Astrocyte (in vitro differentiated cells and primary cell): ENCODE results near the gene PRKCE. TPM values are rescaled to one million over a fixed set of nuclear protein-coding genes. Genes with fewer than 3 reads are reported as not detected.
A peak's percentile ranks its signal among the peaks of the same experiment; 100 is the strongest.

Source experiments
- DNase-seq: peaks from one replicate; pipeline ENCODE4 v3.0.0-alpha.2; 2010; ENCODE audit warnings: low read depth
- FAIRE-seq: peaks from 2 replicates; lab custom pipeline; 2011; peaks lifted over from hg19 to GRCh38; lab: Jason Lieb, UNC
- H2AFZ ChIP-seq: 2 replicates; pipeline ENCODE4 v1.6.0; 2012; ENCODE audit warnings: low read depth, low read length, inconsistent platforms
- H3K27ac ChIP-seq: 2 replicates; pipeline ENCODE4 v1.5.1; 2011; ENCODE audit warnings: low read depth, low read length, inconsistent platforms
- H3K27me3 ChIP-seq: 2 replicates; pipeline ENCODE4 v1.6.0; 2011; ENCODE audit warnings: low read length, inconsistent platforms; ENCODE audit not compliant: insufficient read depth
- H3K36me3 ChIP-seq: 2 replicates; pipeline ENCODE4 v1.5.1; 2011; ENCODE audit warnings: low read length, inconsistent platforms; ENCODE audit not compliant: insufficient read depth
- H3K4me1 ChIP-seq: 2 replicates; pipeline ENCODE4 v1.5.1; 2011; ENCODE audit warnings: low read length, inconsistent platforms; ENCODE audit not compliant: insufficient read depth
- H3K4me2 ChIP-seq: 2 replicates; pipeline ENCODE4 v1.6.0; 2012; ENCODE audit warnings: low read length, inconsistent platforms
- H3K4me3 ChIP-seq: 2 replicates; pipeline ENCODE4 v1.5.1; 2011; ENCODE audit warnings: low read depth, mild to moderate bottlenecking, low read length, inconsistent platforms; ENCODE audit not compliant: insufficient read depth
- H3K79me2 ChIP-seq: 2 replicates; pipeline ENCODE4 v1.6.0; 2012; ENCODE audit warnings: mild to moderate bottlenecking, low read length, inconsistent platforms; ENCODE audit not compliant: insufficient read depth
- H3K9ac ChIP-seq: 2 replicates; pipeline ENCODE4 v1.6.0; 2012; ENCODE audit warnings: mild to moderate bottlenecking, low read length, inconsistent platforms
- H3K9me3 ChIP-seq: 2 replicates; pipeline ENCODE4 v1.5.1; 2012; ENCODE audit warnings: low read depth, mild to moderate bottlenecking, low read length, inconsistent platforms; ENCODE audit not compliant: insufficient read depth
- H4K20me1 ChIP-seq: 2 replicates; pipeline ENCODE4 v1.6.0; 2012; ENCODE audit warnings: low read length, inconsistent platforms; ENCODE audit not compliant: insufficient read depth
- H3K27ac Mint-ChIP-seq: one replicate; pipeline ENCODE4 v1.8.0; 2021; ENCODE audit warnings: mild to moderate bottlenecking, mixed read lengths; ENCODE audit not compliant: unreplicated experiment
- H3K27me3 Mint-ChIP-seq: one replicate; pipeline ENCODE4 v1.8.0; 2021; ENCODE audit warnings: low read depth, mixed read lengths; ENCODE audit not compliant: unreplicated experiment
- H3K36me3 Mint-ChIP-seq: one replicate; pipeline ENCODE4 v1.8.0; 2021; ENCODE audit warnings: low read depth, mixed read lengths; ENCODE audit not compliant: unreplicated experiment
- H3K4me1 Mint-ChIP-seq: one replicate; pipeline ENCODE4 v1.8.0; 2021; ENCODE audit warnings: low read depth, mixed read lengths; ENCODE audit not compliant: unreplicated experiment
- H3K4me3 Mint-ChIP-seq: one replicate; pipeline ENCODE4 v1.8.0; 2021; ENCODE audit warnings: mild to moderate bottlenecking, moderate library complexity, mixed read lengths; ENCODE audit not compliant: unreplicated experiment
- H3K9me3 Mint-ChIP-seq: one replicate; pipeline ENCODE4 v1.8.0; 2021; ENCODE audit warnings: mild to moderate bottlenecking, mixed read lengths; ENCODE audit not compliant: unreplicated experiment
- EZH2 ChIP-seq: IDR thresholded peaks from 2 replicates; pipeline ENCODE4 v1.6.1; 2012; ENCODE audit warnings: mild to moderate bottlenecking, low read length, inconsistent platforms; ENCODE audit not compliant: insufficient read depth
- total RNA-seq: library from RNA; stranded (reverse); gene quantifications from 2 replicates; pipeline ENCODE4 v1.2.1, GENCODE V29; 2021
- TF ChIP-seq, protein P1 (sequence below): IDR thresholded peaks from 2 replicates; pipeline ENCODE4 v1.5.1; 2011; ENCODE audit warnings: low read depth, mild to moderate bottlenecking, inconsistent platforms, low read length, moderate library complexity; ENCODE audit not compliant: insufficient read depth

Gene PRKCE
- total RNA-seq, 1 donor from 2014 or later: 12.8 TPM

DNA sequence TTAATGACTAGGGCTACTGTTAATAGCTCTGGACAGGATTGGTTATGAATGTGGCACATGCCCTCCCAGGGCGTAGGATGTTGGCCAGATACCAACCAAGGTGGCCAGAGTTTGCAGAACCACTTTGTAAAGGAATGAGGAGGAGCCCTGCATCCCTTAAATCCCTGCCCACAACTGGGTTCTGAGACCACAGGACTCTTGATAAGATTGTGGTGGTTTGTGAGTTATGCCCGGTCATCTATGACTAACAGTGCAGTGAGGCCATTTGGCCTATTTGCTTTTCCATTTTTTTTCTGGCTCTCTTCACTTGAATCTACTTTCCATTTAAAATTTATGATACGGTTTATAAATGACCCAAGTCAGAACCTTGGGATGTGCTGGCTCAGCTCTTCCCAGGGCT is 294.5 kb downstream of the PRKCE start:
- DNase-seq (peak; percentile 98), FAIRE-seq (peak; percentile 90)
- Histone ChIP-seq H2AFZ (no peak overlapping the region), H3K9ac (no peak overlapping the region), H3K4me2 (peak overlapping the region; percentile 67), H3K27ac (peak overlapping the region; percentile 54), H3K27me3 (no peaks in the 10 kb centered on the region), H3K36me3 (no peaks in the 10 kb centered on the region), H4K20me1 (peaks cover 5% of the 10 kb centered on the region), H3K79me2 (no peaks in the 10 kb centered on the region), H3K9me3 (no peaks in the 10 kb centered on the region), H3K4me3 (peak overlapping the region; percentile 8), H3K4me1 (peaks cover 46% of the 10 kb centered on the region)
- Mint-ChIP-seq H3K4me3 (no peak overlapping the region), H3K27ac (no peak overlapping the region), H3K9me3 (no peaks in the 10 kb centered on the region), H3K4me1 (peaks cover 39% of the 10 kb centered on the region), H3K36me3 (no peaks in the 10 kb centered on the region), H3K27me3 (peaks cover 14% of the 10 kb centered on the region)
- no peak for TF ChIP-seq EZH2
- TF ChIP-seq, protein P1, sequence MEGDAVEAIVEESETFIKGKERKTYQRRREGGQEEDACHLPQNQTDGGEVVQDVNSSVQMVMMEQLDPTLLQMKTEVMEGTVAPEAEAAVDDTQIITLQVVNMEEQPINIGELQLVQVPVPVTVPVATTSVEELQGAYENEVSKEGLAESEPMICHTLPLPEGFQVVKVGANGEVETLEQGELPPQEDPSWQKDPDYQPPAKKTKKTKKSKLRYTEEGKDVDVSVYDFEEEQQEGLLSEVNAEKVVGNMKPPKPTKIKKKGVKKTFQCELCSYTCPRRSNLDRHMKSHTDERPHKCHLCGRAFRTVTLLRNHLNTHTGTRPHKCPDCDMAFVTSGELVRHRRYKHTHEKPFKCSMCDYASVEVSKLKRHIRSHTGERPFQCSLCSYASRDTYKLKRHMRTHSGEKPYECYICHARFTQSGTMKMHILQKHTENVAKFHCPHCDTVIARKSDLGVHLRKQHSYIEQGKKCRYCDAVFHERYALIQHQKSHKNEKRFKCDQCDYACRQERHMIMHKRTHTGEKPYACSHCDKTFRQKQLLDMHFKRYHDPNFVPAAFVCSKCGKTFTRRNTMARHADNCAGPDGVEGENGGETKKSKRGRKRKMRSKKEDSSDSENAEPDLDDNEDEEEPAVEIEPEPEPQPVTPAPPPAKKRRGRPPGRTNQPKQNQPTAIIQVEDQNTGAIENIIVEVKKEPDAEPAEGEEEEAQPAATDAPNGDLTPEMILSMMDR: no peak

GRCh38 chr2:45950606-45951005 is 299.1 kb downstream of the PRKCE start:
- no peak overlapping the region for H2AFZ ChIP-seq
- Mint-ChIP-seq H3K4me1 (peaks cover 12% of the 10 kb centered on the region), H3K27me3 (peaks cover 27% of the 10 kb centered on the region), H3K27ac (no peak overlapping the region), H3K4me3 (no peak overlapping the region), H3K36me3 (no peaks in the 10 kb centered on the region), H3K9me3 (no peaks in the 10 kb centered on the region)
- DNase-seq: no peak
- no peaks in the 10 kb centered on the region for H3K9me3 ChIP-seq
- H3K9ac ChIP-seq: no peak overlapping the region
- no peak for FAIRE-seq
- H4K20me1 ChIP-seq: peaks cover 5% of the 10 kb centered on the region
- H3K4me3 ChIP-seq: no peak overlapping the region
- H3K27me3 ChIP-seq: no peaks in the 10 kb centered on the region
- TF ChIP-seq, protein P1: no peak
- TF ChIP-seq EZH2: no peak
- H3K4me1 ChIP-seq: peaks cover 16% of the 10 kb centered on the region
- H3K4me2 ChIP-seq: no peak overlapping the region
- H3K36me3 ChIP-seq: no peaks in the 10 kb centered on the region
- H3K27ac ChIP-seq: no peak overlapping the region
- no peaks in the 10 kb centered on the region for H3K79me2 ChIP-seq

GRCh38 chr2:45951025-45951727 is 299.7 kb downstream of the PRKCE start:
- Mint-ChIP-seq H3K4me3 (no peak overlapping the region), H3K36me3 (no peaks in the 10 kb centered on the region), H3K9me3 (no peaks in the 10 kb centered on the region), H3K27ac (no peak overlapping the region), H3K27me3 (peaks cover 30% of the 10 kb centered on the region), H3K4me1 (peaks cover 7% of the 10 kb centered on the region)
- Histone ChIP-seq H4K20me1 (peaks cover 5% of the 10 kb centered on the region), H3K4me1 (peaks cover 10% of the 10 kb centered on the region), H3K27ac (no peak overlapping the region), H2AFZ (no peak overlapping the region), H3K4me3 (no peak overlapping the region), H3K9ac (no peak overlapping the region), H3K4me2 (no peak overlapping the region), H3K9me3 (no peaks in the 10 kb centered on the region), H3K36me3 (no peaks in the 10 kb centered on the region), H3K27me3 (no peaks in the 10 kb centered on the region), H3K79me2 (no peaks in the 10 kb centered on the region)
- DNase-seq (no peak), FAIRE-seq (no peak)
- no peak for TF ChIP-seq EZH2
- TF ChIP-seq, protein P1: no peak
